ENCODE results near the gene FBXL17.
A peak's percentile ranks its signal among the peaks of the same experiment; 100 is the strongest.

The FBXL17 gene

DNA sequence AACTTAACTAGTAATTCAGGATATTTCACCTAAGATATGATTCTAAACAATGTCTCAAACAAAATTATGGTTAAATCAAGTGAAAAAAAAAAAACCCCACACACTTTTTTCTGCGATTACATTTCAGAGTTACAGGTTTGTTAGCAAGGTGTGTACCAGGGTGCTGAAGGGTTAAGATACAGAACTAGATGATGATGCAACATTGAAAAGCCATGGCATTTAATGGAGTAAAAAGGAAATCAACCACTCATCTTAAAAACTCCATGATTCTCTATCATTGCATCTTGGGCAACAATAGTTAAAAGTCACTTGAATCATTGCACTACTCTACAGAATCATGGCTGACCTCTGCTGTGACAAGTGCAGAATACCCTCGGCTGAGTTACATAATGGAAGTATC, 440.9 kb downstream of the FBXL17 start:
- no peak for DNase-seq

- DNase-seq: peak; percentile 42
Observed at GRCh38 chr5:107937651-107938355, 444.1 kb downstream of the FBXL17 start.

DNA sequence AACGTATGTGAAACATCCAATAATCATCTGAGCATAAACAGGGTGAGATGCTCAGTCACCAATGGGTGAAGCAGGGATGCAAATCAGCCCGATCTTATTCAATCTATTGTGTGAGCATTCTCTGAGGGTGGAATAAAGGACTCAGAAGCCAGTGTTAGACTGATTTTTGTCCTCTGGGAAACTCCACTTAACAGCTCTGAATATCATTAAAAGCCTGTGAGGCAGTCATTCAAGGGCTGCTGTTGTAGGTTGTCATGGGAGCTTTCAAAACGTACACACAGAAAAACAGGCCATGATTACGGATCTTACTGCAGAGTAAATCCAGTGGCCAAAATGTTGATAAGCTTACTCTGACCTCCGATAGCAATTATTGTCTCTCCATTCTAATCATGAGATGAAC, 444.7 kb downstream of the FBXL17 start:
- peak; percentile 14 for DNase-seq

DNA sequence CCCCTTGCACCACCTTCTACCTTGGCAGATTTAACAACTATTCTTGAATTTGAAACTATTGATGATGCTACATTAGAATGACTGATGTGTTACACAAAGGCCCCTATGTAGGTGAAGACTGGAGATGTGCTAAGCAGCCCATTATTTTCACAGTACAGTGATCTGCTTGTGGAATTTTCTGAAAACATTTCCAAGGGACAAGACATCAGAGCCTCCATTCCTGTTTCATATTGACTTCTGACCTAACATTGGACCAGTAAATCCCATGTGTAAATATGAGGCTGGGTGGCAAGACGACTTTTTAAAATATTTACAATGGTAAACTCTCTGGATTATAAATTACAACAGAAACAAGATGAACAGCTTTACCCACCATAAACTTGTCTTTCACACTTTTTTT, 445.4 kb downstream of the FBXL17 start:
- no peak for DNase-seq

GRCh38 chr5:107935645-107936044, 446.3 kb downstream of the FBXL17 start:
- DNase-seq: peak; percentile 83

DNA sequence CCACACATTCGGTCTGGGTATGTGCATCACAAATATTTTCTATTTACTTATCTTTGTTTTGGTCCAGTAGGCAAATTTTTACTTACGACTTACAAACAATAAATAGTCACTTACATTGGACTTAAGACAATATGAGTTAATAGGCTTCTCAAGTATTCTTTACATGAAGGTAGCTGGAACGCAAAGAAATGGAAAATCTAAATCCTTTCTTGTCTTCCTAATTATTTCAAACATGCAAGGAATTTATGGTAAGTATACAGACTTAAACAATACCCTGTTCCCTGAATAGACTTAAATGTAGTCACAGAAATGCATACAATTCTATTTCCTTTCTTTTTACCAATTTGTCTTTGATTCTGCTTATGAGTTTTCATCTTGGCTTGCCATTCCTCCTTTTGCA, 448.6 kb downstream of the FBXL17 start:
- no peak for DNase-seq

DNA sequence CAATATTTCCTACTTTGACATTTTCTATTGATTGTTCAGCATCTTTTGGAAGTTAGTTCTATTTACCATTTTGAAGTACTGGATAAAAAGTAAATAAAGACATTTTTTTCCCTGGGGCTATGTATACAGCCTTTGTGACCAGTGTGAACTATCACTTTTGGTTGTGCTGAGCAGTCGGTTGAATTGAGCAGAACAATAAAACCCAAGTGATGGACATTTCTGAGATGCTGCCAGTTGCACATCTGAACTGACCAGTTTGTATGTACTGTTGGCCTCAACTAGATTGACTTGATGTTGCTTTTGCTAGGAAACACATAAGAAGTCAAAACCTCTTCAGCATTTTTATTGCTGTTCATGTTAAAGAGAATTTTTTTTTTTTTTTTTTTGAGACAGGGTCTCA, 451.0 kb downstream of the FBXL17 start:
- DNase-seq: no peak

DNA sequence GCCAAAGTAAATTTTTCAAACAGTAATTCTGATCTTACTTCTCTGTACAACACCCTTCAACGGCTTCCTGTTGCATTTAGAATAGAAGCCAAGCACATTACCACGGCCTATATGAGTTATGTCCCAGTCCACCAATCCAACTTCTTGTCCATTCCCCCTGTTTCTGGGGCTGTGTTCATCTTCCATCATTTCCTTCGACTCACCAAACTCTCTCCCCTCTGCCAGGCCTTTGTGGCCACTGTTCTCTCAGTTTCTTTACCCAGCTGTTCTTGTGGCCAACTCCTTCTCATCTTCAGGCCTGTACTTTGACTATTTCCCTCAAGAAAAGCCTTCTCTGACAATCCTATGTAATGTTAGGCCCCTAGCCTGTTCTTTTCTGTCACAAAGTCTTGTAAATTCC, 451.8 kb downstream of the FBXL17 start:
- no peak for DNase-seq

DNA sequence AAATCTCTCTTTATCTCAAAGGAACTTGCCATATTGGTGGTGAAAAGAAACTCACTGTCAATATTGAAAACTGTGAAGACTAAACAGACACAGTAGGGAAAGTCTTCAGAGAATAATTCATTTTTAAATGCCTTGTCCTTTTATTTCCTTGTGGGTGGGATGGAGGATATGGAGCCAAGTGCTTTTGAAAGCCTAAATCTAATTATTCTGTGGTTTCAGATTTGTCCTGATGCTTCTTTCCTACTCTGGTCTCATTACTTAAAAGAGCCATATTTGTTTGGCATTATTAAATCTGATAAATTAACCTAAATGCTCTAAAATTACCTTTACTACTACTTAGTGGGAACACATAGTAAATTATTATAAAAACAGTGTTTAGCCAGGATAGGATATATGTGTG, 452.8 kb downstream of the FBXL17 start:
- no peak for DNase-seq

DNA sequence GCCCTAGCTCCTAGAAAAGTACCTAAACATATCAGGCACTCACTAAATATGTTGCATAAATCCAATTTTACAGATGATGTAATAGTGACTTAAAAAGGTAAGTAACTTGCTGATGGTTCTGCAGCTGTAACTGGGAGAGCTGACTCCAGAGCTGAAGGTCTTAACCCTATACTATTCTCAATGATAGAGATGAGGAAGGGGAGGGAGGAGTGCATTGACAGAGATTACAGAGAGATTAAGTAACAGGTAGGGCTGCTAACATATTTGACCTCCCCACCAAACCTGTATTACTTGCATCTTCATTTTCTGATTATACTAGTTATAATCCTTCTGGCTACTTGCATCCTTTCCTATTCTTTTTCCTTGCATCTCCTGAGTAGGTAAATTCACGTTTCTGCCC, 455.8 kb downstream of the FBXL17 start:
- no peak for DNase-seq

DNA sequence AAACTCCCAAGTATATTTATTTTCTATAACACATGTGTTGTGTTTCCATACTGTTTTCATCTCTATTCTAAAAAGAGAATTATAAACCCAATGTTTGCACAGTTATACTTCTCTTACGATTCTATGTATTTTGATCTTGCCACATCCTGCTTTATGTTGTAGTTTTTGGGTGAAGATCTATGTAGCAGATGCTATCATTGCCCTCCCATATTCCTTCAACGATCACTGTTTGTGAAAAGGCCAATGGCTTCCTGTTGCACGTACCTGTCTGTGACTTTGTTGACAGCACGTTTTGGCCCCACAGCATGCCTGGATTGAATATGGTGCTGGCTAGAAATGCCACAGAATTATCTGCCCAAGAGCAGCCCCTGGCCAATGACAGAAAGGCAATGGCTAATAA, 456.7 kb downstream of the FBXL17 start:
- DNase-seq: no peak

DNA sequence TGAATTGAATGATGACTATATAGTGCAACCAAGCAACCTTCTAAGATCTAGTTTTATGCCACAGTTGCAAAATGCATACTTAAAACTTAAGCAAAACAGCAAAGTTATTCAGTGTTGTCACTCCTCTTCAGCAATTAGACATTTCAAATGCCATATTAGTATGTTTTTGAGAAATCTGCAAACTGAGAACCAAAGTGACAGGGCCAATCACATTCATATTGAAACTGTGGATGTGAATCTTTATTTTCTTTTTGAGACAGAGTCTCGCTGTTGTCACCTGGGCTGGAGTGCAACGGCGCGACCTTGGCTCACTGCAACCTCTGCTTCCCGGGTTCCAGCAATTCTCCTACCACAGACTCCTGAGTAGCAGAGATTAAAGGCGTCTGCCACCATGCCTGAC, 461.9 kb downstream of the FBXL17 start:
- no peak for DNase-seq

DNA sequence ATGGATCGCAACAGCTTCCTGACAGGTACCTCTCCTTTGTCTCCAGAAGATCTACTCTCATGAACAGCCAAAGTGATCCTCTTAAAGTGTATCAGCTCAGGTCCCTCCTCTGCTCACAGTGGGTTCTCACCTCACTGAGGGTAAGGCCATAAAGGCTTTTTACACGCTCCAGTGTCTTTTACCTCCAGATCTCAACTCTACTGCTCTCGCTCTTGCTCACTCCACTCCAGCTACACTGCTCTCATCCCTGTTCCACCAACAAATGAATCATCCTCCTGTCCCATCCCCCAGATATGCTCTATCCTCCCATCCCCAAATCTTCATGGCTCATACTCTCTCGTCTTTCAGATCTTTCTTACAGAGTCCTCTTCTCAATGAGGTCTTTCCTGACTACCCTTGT, 462.5 kb downstream of the FBXL17 start:
- DNase-seq: no peak

DNA sequence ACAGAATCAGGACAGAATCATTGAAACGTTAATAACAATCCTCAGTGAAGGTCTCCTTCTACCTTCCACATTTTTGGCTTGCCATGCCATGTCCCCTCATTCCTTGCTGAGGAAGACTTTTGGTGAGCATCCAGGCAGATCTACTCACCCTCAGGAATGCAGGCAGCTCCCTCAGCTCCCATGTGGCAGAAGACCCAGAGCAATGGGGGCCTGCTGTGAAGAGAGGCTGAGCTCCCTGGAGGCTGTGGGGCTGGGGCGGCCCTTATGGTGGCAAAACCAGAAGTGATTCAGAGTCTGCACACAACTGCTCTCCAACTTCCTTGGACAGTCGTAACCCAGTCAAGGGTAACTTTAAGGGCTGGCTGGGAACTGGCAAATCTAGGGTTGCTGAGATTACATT, 463.9 kb downstream of the FBXL17 start:
- no peak for DNase-seq

DNA sequence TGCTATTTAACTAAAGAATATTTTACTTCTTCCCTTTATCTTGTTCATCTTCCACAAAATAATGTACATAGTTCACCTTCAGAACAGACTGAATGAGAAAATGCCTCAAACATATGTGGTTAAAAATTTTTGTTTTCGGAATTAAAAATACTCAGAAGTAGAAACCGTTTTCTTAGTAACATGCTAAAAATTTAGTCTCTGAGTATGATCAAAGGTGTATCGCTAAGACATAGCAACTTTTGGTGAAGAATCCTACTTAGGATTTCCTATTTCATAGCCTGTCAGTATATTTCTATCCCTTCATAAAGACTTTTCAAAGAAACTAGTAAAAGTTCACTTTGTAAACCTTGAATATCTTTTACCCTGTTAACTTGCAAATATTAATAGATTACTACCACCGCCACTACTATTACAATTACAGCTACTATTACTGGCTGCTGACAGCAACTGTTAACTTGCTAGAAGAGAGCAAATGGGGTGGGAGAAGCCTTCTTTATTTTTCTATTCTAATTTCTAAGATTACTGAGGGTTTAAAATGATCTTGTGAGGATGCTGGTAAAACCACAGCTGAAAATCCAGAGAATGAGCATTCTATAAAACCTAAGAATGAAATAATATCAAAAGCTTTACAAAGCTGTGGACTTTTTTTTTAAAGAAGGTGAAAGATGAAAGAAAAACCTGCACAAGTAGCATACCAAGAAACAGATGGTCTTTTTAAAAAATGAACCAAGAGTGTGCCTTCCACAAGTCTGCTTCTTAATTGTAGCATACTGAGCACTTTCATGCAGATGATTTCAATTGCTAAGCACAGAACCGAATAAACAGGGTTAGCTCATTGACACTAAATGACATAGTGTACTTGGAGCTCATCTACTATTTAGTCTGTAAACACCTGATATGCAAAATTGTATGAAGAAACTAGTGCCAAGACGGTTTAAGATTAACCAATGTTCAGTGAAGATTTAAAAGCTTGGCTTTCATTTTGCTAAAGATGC, 464.9 kb downstream of the FBXL17 start:
- DNase-seq: peak; percentile 46

GRCh38 chr5:107915176-107915812, 466.6 kb downstream of the FBXL17 start:
- DNase-seq: no peak

GRCh38 chr5:107913494-107913893, 468.4 kb downstream of the FBXL17 start:
- DNase-seq: no peak

DNA sequence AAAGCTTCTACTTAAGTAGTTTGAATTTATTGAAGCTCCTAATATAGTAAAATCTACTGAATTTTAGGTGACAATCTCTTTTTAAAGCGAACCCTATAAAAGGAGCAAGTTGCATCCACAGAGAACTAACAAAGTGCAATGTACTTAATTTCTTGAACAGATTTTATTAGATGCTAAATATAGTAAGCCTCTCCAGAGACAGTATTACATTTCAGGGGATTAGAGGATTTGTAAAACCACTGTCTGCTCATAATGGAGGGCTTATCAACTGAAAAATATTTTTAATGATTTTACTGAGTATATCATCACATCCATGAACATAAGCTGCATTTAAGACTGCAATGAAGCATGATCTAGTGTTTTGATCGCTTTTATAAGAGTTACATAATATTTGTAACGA, 481.2 kb downstream of the FBXL17 start:
- peak; percentile 31 for DNase-seq

DNA sequence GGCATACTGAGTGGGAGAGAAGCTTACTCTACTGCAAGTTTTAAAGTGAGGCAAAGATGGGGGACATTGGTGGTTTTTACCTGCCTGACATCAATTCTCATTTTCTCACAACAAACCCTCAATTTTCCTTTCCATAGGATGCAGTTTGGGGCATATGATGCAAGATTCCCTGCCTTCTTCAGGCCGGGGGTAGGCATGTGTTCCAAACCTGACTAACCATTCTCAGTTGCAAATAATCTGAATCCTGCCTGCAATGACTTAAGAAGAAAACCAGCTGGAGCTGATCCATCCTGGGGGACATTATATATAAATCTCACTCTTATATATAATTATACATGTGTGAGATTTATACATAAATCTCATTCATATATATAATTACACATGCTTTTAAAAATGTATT, 487.5 kb downstream of the FBXL17 start:
- no peak for DNase-seq

DNA sequence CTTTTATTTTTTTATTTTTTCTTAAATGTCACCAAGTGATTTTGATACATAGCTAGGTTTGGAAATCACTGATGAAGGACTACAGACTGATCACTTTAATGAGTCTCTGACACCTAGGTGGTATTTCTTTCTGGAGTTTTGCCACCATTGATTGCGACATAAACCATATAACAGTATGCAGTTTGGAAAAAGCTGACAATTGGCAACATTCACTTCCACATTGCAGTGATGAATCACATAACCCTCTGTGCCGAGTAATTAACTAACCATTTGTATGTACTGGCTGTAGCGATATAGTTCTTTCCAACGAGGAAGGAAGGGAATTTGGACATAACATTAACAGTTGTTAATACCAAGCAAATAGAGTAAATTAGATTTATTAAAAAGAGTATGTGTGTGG, 488.3 kb downstream of the FBXL17 start:
- no peak for DNase-seq

DNA sequence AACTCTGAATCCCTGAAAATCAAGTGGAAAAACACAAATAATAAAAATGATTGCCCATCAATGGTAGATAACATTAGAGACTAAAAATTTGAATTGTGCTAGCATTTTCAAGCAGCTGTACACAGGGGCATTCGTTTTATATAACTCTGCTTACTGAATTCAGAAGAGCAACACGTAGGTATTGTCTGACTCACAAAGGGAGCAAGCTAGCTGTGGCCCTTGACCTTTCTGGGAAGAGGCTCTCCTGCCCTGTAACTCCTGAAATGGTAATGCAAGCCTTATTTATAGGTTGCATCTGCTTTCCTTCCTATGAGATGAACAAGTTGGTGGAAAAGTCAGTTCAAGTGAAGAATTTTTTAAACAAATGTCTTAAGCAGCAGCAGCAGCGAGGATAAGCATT, 492.5 kb downstream of the FBXL17 start:
- no peak for DNase-seq

GRCh38 chr5:107888541-107888940, 493.4 kb downstream of the FBXL17 start:
- no peak for DNase-seq

- no peak for DNase-seq
Observed at GRCh38 chr5:107887166-107887943, 494.5 kb downstream of the FBXL17 start.

Measured in NCI-H2171 treated with DMSO at 0.1 percent for 48 hours (cell line).